Osteoblast (primary cell): ENCODE data around the gene OXSR1. TPM values are rescaled to one million over a fixed set of nuclear protein-coding genes. Genes with fewer than 3 reads are reported as not detected.

Experiments
- DNase-seq: peaks from one replicate; pipeline ENCODE4 v3.0.0; 2011; ENCODE audit warnings: low spot score, mixed read lengths; ENCODE audit not compliant: insufficient read length; ENCODE audit errors: missing footprints
- H2AFZ ChIP-seq: 2 replicates; pipeline ENCODE4 v1.6.0; 2011; ENCODE audit warnings: mild to moderate bottlenecking, low read length
- H3K27ac ChIP-seq: 2 replicates; pipeline ENCODE4 v1.5.1; 2011; ENCODE audit warnings: mild to moderate bottlenecking, low read depth, low read length, moderate library complexity
- H3K27me3 ChIP-seq: 2 replicates; pipeline ENCODE4 v1.6.0; 2012; ENCODE audit warnings: mild to moderate bottlenecking, control low read depth, inconsistent platforms, low read length, moderate library complexity; ENCODE audit not compliant: insufficient read depth
- H3K36me3 ChIP-seq: 2 replicates; pipeline ENCODE4 v1.5.1; 2011; ENCODE audit warnings: mild to moderate bottlenecking, low read length, control low read depth, moderate library complexity; ENCODE audit not compliant: insufficient read depth
- H3K4me1 ChIP-seq: 2 replicates; pipeline ENCODE4 v1.5.1; 2011; ENCODE audit warnings: mild to moderate bottlenecking, low read length, control low read depth, moderate library complexity; ENCODE audit not compliant: insufficient read depth
- H3K4me2 ChIP-seq: 2 replicates; pipeline ENCODE4 v1.6.0; 2011; ENCODE audit warnings: mild to moderate bottlenecking, low read length; ENCODE audit not compliant: insufficient read depth
- H3K4me3 ChIP-seq: fragments of 200-600 bp; sonication (generic); 3 replicates; pipeline ENCODE4 v1.5.1; 2012; ENCODE audit warnings: mild to moderate bottlenecking, low read length, inconsistent platforms; ENCODE audit not compliant: insufficient read depth
- H3K79me2 ChIP-seq: 2 replicates; pipeline ENCODE4 v1.6.0; 2012; ENCODE audit warnings: mild to moderate bottlenecking, low read length, control low read depth, inconsistent platforms; ENCODE audit not compliant: insufficient read depth
- H3K9me3 ChIP-seq: 2 replicates; pipeline ENCODE4 v1.5.1; 2011; ENCODE audit warnings: low read depth, low read length, control low read depth
- H4K20me1 ChIP-seq: 2 replicates; pipeline ENCODE4 v1.6.0; 2012; ENCODE audit warnings: mild to moderate bottlenecking, low read length, control low read depth; ENCODE audit not compliant: insufficient read depth
- total RNA-seq: library from RNA; depleted of rRNA; stranded (reverse); fragments of >200 nt; gene quantifications from 2 replicates; pipeline ENCODE4 v1.2.3, GENCODE V29; 2012
- TF ChIP-seq, protein P1 (sequence below): IDR thresholded peaks from 2 replicates; pipeline ENCODE4 v1.5.1; 2011; ENCODE audit warnings: mild to moderate bottlenecking, low read depth, low read length, moderate library complexity; ENCODE audit errors: extremely low read depth

The OXSR1 gene
- total RNA-seq, 1 donor = 50.3 TPM

DNA sequence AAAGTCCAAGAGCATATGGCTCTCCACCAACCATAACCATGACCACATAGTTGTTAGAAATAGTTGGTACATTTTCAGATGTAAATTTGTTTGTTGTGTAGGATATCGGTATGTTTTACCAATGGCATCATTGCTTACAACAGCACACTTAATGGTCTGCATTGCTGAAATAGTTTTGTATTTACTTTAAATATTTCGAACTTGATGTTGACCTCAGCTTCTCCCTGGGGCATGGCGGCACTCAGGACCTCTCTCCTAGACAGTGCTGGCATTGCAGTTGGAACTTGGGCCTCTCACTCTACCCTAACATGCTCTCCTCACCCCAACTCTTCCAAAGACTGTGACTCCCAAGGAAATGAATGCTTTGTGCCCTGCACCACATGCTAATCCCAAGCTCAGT, 105.3 kb downstream of the OXSR1 start:
- H3K36me3 ChIP-seq = no peaks in the 10 kb centered on the region
- H3K4me1 ChIP-seq = no peaks in the 10 kb centered on the region
- no peak overlapping the region for H2AFZ ChIP-seq
- H4K20me1 ChIP-seq = no peaks in the 10 kb centered on the region
- H3K4me2 ChIP-seq = no peak overlapping the region
- H3K4me3 ChIP-seq = no peak overlapping the region
- H3K27me3 ChIP-seq = no peaks in the 10 kb centered on the region
- no peak for DNase-seq
- no peaks in the 10 kb centered on the region for H3K79me2 ChIP-seq
- no peak overlapping the region for H3K27ac ChIP-seq
- no peaks in the 10 kb centered on the region for H3K9me3 ChIP-seq
- TF ChIP-seq, protein P1, sequence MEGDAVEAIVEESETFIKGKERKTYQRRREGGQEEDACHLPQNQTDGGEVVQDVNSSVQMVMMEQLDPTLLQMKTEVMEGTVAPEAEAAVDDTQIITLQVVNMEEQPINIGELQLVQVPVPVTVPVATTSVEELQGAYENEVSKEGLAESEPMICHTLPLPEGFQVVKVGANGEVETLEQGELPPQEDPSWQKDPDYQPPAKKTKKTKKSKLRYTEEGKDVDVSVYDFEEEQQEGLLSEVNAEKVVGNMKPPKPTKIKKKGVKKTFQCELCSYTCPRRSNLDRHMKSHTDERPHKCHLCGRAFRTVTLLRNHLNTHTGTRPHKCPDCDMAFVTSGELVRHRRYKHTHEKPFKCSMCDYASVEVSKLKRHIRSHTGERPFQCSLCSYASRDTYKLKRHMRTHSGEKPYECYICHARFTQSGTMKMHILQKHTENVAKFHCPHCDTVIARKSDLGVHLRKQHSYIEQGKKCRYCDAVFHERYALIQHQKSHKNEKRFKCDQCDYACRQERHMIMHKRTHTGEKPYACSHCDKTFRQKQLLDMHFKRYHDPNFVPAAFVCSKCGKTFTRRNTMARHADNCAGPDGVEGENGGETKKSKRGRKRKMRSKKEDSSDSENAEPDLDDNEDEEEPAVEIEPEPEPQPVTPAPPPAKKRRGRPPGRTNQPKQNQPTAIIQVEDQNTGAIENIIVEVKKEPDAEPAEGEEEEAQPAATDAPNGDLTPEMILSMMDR = no peak

DNA sequence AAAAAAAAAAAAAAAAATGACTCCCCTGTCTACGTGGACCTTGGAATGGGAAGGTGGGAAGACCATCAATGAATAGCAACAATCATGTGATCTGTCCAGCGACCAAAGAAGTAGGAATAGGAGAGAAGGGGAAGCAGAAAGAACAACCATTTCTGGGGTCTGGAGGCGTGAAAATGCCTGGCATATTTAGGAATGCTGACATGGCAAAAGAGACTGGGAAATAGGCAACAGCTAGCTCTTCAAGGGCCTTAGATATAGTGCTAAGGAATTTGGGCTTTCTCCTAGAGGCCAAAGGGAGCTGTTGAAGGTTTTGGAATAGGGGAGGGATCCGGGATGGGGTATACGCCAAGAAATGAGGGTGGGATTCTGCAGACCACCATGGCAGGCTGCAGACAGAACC, 106.2 kb downstream of the OXSR1 start:
- DNase-seq = no peak
- no peaks in the 10 kb centered on the region for H3K36me3 ChIP-seq
- no peak overlapping the region for H3K4me3 ChIP-seq
- no peaks in the 10 kb centered on the region for H3K27me3 ChIP-seq
- no peak overlapping the region for H3K4me2 ChIP-seq
- TF ChIP-seq, protein P1 = no peak
- H3K4me1 ChIP-seq = no peaks in the 10 kb centered on the region
- H2AFZ ChIP-seq = no peak overlapping the region
- no peak overlapping the region for H3K27ac ChIP-seq
- no peaks in the 10 kb centered on the region for H4K20me1 ChIP-seq
- H3K79me2 ChIP-seq = no peaks in the 10 kb centered on the region
- no peaks in the 10 kb centered on the region for H3K9me3 ChIP-seq

DNA sequence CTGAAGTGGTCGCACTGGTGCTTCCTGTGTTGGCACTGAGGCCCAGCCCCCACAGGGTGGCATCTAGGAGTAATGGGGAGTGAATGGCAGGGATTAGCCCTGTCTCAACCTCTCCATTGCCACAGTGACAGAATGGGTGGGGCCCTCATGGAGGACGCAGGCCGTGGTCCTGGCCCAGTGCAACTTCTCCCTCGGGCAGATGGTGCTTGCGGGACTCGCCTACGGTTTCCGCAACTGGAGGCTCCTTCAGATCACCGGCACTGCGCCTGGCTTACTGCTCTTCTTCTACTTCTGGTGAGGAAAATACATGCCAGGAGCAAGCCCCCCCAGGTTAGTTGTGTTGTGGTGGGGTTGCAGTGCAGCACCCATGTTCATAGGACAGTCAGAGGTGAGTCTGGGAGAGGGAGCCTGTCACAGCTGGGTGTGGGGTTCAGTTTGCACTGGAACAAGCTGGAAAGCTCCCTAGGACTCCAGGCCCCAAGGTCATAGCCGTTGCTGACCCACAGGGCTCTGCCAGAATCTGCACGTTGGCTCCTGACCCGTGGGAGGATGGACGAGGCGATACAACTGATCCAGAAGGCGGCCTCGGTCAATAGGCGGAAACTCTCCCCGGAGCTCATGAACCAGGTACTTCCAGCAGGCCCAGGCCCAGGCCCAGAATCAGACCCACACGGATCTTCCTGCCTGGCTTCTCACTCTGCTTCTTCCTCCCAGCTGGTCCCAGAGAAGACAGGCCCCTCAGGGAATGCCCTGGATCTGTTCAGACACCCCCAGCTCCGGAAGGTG, 109.7 kb downstream of the OXSR1 start:
- Histone ChIP-seq H3K36me3 (peaks cover 4% of the 10 kb centered on the region), H3K4me3 (no peak overlapping the region), H3K27me3 (no peaks in the 10 kb centered on the region), H2AFZ (no peak overlapping the region), H4K20me1 (no peaks in the 10 kb centered on the region), H3K9me3 (no peaks in the 10 kb centered on the region), H3K4me1 (no peaks in the 10 kb centered on the region), H3K4me2 (no peak overlapping the region), H3K79me2 (no peaks in the 10 kb centered on the region), H3K27ac (no peak overlapping the region)
- no peak for DNase-seq
- TF ChIP-seq, protein P1 = no peak

DNA sequence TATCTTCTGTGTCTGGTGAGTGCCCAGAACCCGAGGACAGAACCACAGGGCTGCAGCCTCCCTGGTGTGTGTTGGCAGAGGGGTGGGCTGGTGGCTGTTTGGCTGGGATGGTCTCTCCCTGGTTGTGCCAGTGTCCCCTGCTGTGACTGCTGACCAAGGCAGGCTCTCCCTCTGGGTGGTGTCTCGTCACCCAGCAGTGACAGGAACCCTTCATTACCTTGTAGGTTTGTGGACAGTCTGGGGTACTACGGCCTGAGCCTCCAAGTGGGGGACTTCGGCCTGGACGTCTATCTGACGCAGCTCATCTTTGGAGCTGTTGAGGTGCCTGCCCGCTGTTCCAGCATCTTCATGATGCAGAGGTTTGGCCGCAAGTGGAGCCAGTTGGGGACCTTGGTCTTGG, 110.3 kb downstream of the OXSR1 start:
- Histone ChIP-seq H3K4me2 (no peak overlapping the region), H2AFZ (no peak overlapping the region), H3K4me1 (no peaks in the 10 kb centered on the region), H3K27me3 (no peaks in the 10 kb centered on the region), H3K9me3 (no peaks in the 10 kb centered on the region), H4K20me1 (no peaks in the 10 kb centered on the region), H3K27ac (no peak overlapping the region), H3K4me3 (no peak overlapping the region), H3K36me3 (peaks cover 4% of the 10 kb centered on the region), H3K79me2 (no peaks in the 10 kb centered on the region)
- TF ChIP-seq, protein P1 = no peak
- DNase-seq = peak; percentile 79
